KMS-11 (cell line): ENCODE results near the gene ZNF683.
A peak's percentile ranks its signal among the peaks of the same experiment; 100 is the strongest.

Experiments
- H2AFZ ChIP-seq: fragments of 200-600 bp; sonication (generic); 2 replicates; pipeline ENCODE4 v1.6.1; 2016; ENCODE audit warnings: antibody characterized with exemption, mixed run types, low read depth
- H3K27ac ChIP-seq: fragments of 200-600 bp; sonication (generic); 2 replicates; pipeline ENCODE4 v1.6.1; 2016; ENCODE audit warnings: mild to moderate bottlenecking, mixed run types
- H3K27me3 ChIP-seq: fragments of 200-600 bp; sonication (generic); 2 replicates; pipeline ENCODE4 v1.6.1; 2017; ENCODE audit warnings: mild to moderate bottlenecking, low read depth, mixed run types, moderate library complexity; ENCODE audit not compliant: insufficient read depth
- H3K36me3 ChIP-seq: fragments of 200-600 bp; sonication (generic); 2 replicates; pipeline ENCODE4 v1.6.1; 2017; ENCODE audit warnings: mild to moderate bottlenecking, mixed run types; ENCODE audit not compliant: insufficient read depth
- H3K4me1 ChIP-seq: fragments of 200-600 bp; sonication (generic); 2 replicates; pipeline ENCODE4 v1.6.1; 2016; ENCODE audit warnings: mild to moderate bottlenecking, low read depth, mixed run types; ENCODE audit not compliant: poor library complexity, severe bottlenecking
- H3K4me2 ChIP-seq: fragments of 200-600 bp; sonication (generic); 2 replicates; pipeline ENCODE4 v1.7.0; 2016; ENCODE audit warnings: mild to moderate bottlenecking, mixed run types
- H3K4me3 ChIP-seq: fragments of 200-600 bp; sonication (generic); IDR thresholded peaks from 2 replicates; pipeline ENCODE4 v1.6.1; 2017; ENCODE audit warnings: low read depth, low read length, mixed read lengths; ENCODE audit not compliant: insufficient read depth
- H3K79me2 ChIP-seq: fragments of 200-600 bp; sonication (generic); 2 replicates; pipeline ENCODE4 v1.6.1; 2016; ENCODE audit warnings: low read depth, mixed run types; ENCODE audit not compliant: insufficient read depth
- H3K9ac ChIP-seq: fragments of 200-600 bp; sonication (generic); 2 replicates; pipeline ENCODE4 v1.6.1; 2016; ENCODE audit warnings: mild to moderate bottlenecking, mixed run types
- H4K20me1 ChIP-seq: fragments of 200-600 bp; sonication (generic); 2 replicates; pipeline ENCODE4 v1.6.1; 2016; ENCODE audit warnings: mild to moderate bottlenecking, mixed run types; ENCODE audit not compliant: insufficient read depth
- CTCF ChIP-seq: fragments of 200-600 bp; sonication (generic); conservative IDR thresholded peaks from 2 replicates; pipeline ENCODE4 v1.6.1; 2017; ENCODE audit warnings: low read depth, mild to moderate bottlenecking, antibody characterized with exemption, low read length, moderate library complexity, mixed read lengths

ZNF683 gene

GRCh38 chr1:26328597-26328996 is 44.0 kb downstream of the ZNF683 start:
- Histone ChIP-seq H2AFZ (no peak overlapping the region), H3K4me1 (no peaks in the 10 kb centered on the region), H3K79me2 (no peaks in the 10 kb centered on the region), H3K4me3 (no peak overlapping the region), H3K27me3 (no peaks in the 10 kb centered on the region), H3K27ac (no peak overlapping the region), H3K9ac (no peak overlapping the region), H4K20me1 (no peaks in the 10 kb centered on the region), H3K36me3 (no peaks in the 10 kb centered on the region), H3K4me2 (no peak overlapping the region)
- no peak for TF ChIP-seq CTCF

GRCh38 chr1:26327956-26328362 is 44.6 kb downstream of the ZNF683 start:
- Histone ChIP-seq H3K4me1 (no peaks in the 10 kb centered on the region), H3K27me3 (no peaks in the 10 kb centered on the region), H3K79me2 (no peaks in the 10 kb centered on the region), H3K27ac (no peak overlapping the region), H4K20me1 (no peaks in the 10 kb centered on the region), H3K9ac (no peak overlapping the region), H3K4me3 (no peak overlapping the region), H3K4me2 (no peak overlapping the region), H3K36me3 (no peaks in the 10 kb centered on the region), H2AFZ (no peak overlapping the region)
- no peak for TF ChIP-seq CTCF

GRCh38 chr1:26324550-26324949 is 48.0 kb downstream of the ZNF683 start:
- Histone ChIP-seq H2AFZ (no peak overlapping the region), H3K9ac (no peak overlapping the region), H3K4me2 (no peak overlapping the region), H3K27me3 (no peaks in the 10 kb centered on the region), H3K36me3 (no peaks in the 10 kb centered on the region), H3K27ac (no peak overlapping the region), H3K4me1 (peaks cover 4% of the 10 kb centered on the region), H3K4me3 (no peak overlapping the region), H4K20me1 (no peaks in the 10 kb centered on the region), H3K79me2 (no peaks in the 10 kb centered on the region)
- TF ChIP-seq CTCF = no peak

GRCh38 chr1:26323382-26323781 is 49.2 kb downstream of the ZNF683 start:
- Histone ChIP-seq H3K4me3 (no peak overlapping the region), H3K9ac (no peak overlapping the region), H4K20me1 (no peaks in the 10 kb centered on the region), H3K36me3 (no peaks in the 10 kb centered on the region), H3K27me3 (no peaks in the 10 kb centered on the region), H3K4me2 (no peak overlapping the region), H3K79me2 (no peaks in the 10 kb centered on the region), H2AFZ (no peak overlapping the region), H3K4me1 (peaks cover 4% of the 10 kb centered on the region), H3K27ac (no peak overlapping the region)
- TF ChIP-seq CTCF = no peak

GRCh38 chr1:26322042-26322331 is 50.6 kb downstream of the ZNF683 start:
- H3K27me3 ChIP-seq = no peaks in the 10 kb centered on the region
- H4K20me1 ChIP-seq = no peaks in the 10 kb centered on the region
- H3K4me1 ChIP-seq = peaks cover 4% of the 10 kb centered on the region
- H3K4me3 ChIP-seq = no peak overlapping the region
- TF ChIP-seq CTCF = no peak
- H3K27ac ChIP-seq = no peak overlapping the region
- no peak overlapping the region for H3K9ac ChIP-seq
- H3K4me2 ChIP-seq = no peak overlapping the region
- H3K79me2 ChIP-seq = no peaks in the 10 kb centered on the region
- no peaks in the 10 kb centered on the region for H3K36me3 ChIP-seq
- peak overlapping the region; percentile 81; the same call in 1 of the 2 replicates for H2AFZ ChIP-seq
